Measurements from ENCODE around the gene ABI2. TPM values are rescaled to one million over a fixed set of nuclear protein-coding genes. Genes with fewer than 3 reads are reported as not detected.

Gene ABI2
- total RNA-seq, 1 donor from 2014 or later: 161 TPM

DNA sequence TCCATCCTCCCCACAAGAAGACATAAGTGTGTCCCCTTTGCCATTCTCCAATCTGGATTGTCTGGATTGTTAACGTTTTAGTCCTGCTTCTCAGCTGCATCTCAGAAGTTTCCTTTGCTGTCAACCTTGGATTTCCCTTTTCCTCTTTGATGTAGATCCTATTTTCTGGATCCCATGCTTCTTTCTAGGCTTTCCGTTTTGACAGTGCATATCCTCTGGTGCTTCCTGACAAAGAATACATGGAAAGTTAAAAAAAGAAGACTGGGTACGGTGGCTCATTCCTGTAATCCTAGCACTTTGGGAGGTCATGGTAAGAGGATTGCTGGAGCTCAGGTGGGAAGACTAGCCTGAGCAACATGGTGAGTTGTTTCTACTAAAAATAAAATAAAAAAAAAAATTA lies 26.8 kb downstream of the ABI2 start:
- H3K27ac Mint-ChIP-seq: no peak overlapping the region
- no peak overlapping the region for H3K4me2 ChIP-seq
- H4K20me1 ChIP-seq (ENCODE audit: low read depth): peaks cover 51% of the 10 kb centered on the region
- H3K9me3 Mint-ChIP-seq: peaks cover 5% of the 10 kb centered on the region
- H3F3A ChIP-seq (ENCODE audit: low read depth): peaks cover 5% of the 10 kb centered on the region
- no peaks in the 10 kb centered on the region for H3K4me1 ChIP-seq
- H2AFZ ChIP-seq (replicated peaks): no peak overlapping the region
- peaks cover 5% of the 10 kb centered on the region for H3K27me3 Mint-ChIP-seq (ENCODE audit: insufficient read depth, low read depth)
- no peak for TF ChIP-seq EZH2 (IDR thresholded peaks at IDR 0.05)
- no peak for TF ChIP-seq CTCF (IDR thresholded peaks at IDR 0.05)
- H3K4me3 ChIP-seq: no peak overlapping the region
- H3K36me3 ChIP-seq: peaks cover 15% of the 10 kb centered on the region
- H3K79me2 ChIP-seq (ENCODE audit: low read depth): peaks cover 100% of the 10 kb centered on the region
- H3K9ac ChIP-seq: no peak overlapping the region
- peaks cover 49% of the 10 kb centered on the region for H3K36me3 Mint-ChIP-seq
- H3K4me1 Mint-ChIP-seq: no peaks in the 10 kb centered on the region
- H3K9me3 ChIP-seq (ENCODE audit: low read depth): no peaks in the 10 kb centered on the region
- no peaks in the 10 kb centered on the region for H3K27me3 ChIP-seq
- no peak overlapping the region for H3K4me3 Mint-ChIP-seq
- no peak for DNase-seq (ENCODE audit: low spot score)
- H3K27ac ChIP-seq: no peak overlapping the region

- peaks cover 5% of the 10 kb centered on the region for H3F3A ChIP-seq (ENCODE audit: low read depth)
- H2AFZ ChIP-seq (replicated peaks): no peak overlapping the region
- H3K27me3 Mint-ChIP-seq (ENCODE audit: insufficient read depth, low read depth): peaks cover 2% of the 10 kb centered on the region
- H3K27ac Mint-ChIP-seq: no peak overlapping the region
- no peak overlapping the region for H3K27ac ChIP-seq
- peaks cover 3% of the 10 kb centered on the region for H3K4me1 Mint-ChIP-seq
- peaks cover 44% of the 10 kb centered on the region for H4K20me1 ChIP-seq (ENCODE audit: low read depth)
- no peaks in the 10 kb centered on the region for H3K4me1 ChIP-seq
- no peak for DNase-seq (ENCODE audit: low spot score)
- no peaks in the 10 kb centered on the region for H3K27me3 ChIP-seq
- peaks cover 9% of the 10 kb centered on the region for H3K36me3 ChIP-seq
- no peak overlapping the region for H3K4me3 ChIP-seq
- H3K9me3 ChIP-seq (ENCODE audit: low read depth): no peaks in the 10 kb centered on the region
- H3K9me3 Mint-ChIP-seq: peaks cover 5% of the 10 kb centered on the region
- H3K4me2 ChIP-seq: no peak overlapping the region
- H3K9ac ChIP-seq: no peak overlapping the region
- TF ChIP-seq EZH2phosphoT487 (IDR thresholded peaks at IDR 0.05): no peak
- peaks cover 36% of the 10 kb centered on the region for H3K36me3 Mint-ChIP-seq
- H3K79me2 ChIP-seq (ENCODE audit: low read depth): peaks cover 100% of the 10 kb centered on the region
- no peak overlapping the region for H3K4me3 Mint-ChIP-seq
Measured at GRCh38 chr2:203359450-203359849, 31.3 kb downstream of the ABI2 start.

GRCh38 chr2:203360833-203361430 lies 32.7 kb downstream of the ABI2 start:
- Histone ChIP-seq H3K9ac (no peak overlapping the region), H3F3A (ENCODE audit: low read depth) (peaks cover 5% of the 10 kb centered on the region), H3K4me2 (no peak overlapping the region), H3K4me3 (no peak overlapping the region), H3K9me3 (ENCODE audit: low read depth) (no peaks in the 10 kb centered on the region), H3K79me2 (ENCODE audit: low read depth) (peaks cover 100% of the 10 kb centered on the region), H2AFZ (replicated peaks) (no peak overlapping the region), H4K20me1 (ENCODE audit: low read depth) (peaks cover 43% of the 10 kb centered on the region), H3K36me3 (peaks cover 9% of the 10 kb centered on the region), H3K27ac (no peak overlapping the region), H3K27me3 (no peaks in the 10 kb centered on the region), H3K4me1 (no peaks in the 10 kb centered on the region)
- Mint-ChIP-seq H3K36me3 (peaks cover 29% of the 10 kb centered on the region), H3K27ac (no peak overlapping the region), H3K27me3 (ENCODE audit: insufficient read depth, low read depth) (peaks cover 4% of the 10 kb centered on the region), H3K4me3 (no peak overlapping the region), H3K9me3 (peaks cover 5% of the 10 kb centered on the region), H3K4me1 (peaks cover 3% of the 10 kb centered on the region)
- DNase-seq (ENCODE audit: low spot score): no peak
- TF ChIP-seq CTCF (IDR thresholded peaks at IDR 0.05): no peak
- no peak for TF ChIP-seq EZH2phosphoT487 (IDR thresholded peaks at IDR 0.05)
- no peak for TF ChIP-seq EZH2 (IDR thresholded peaks at IDR 0.05)

DNA sequence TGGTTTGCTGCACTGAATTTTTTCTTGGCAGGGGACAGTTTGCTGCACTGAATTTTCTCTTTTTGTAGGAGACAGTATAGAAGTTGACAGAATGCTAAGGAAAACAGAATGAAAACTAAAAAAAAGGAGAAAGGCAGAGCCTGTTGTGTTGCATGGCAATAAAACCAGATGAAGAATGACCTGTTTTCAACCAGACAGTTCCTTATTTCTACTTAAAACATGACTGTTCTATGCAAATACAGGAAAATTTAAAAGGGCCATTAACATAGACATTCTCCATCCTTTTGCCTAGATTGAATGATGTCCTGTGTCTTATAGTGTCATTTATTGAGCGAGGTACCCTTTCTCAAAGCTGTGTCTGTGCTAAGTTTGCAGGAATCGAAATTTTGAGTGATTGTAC lies 33.3 kb downstream of the ABI2 start:
- H4K20me1 ChIP-seq (ENCODE audit: low read depth): peaks cover 39% of the 10 kb centered on the region
- no peak overlapping the region for H3K4me3 ChIP-seq
- H3F3A ChIP-seq (ENCODE audit: low read depth): peaks cover 5% of the 10 kb centered on the region
- H3K9me3 Mint-ChIP-seq: peaks cover 5% of the 10 kb centered on the region
- no peak overlapping the region for H3K4me3 Mint-ChIP-seq
- DNase-seq (ENCODE audit: low spot score): no peak
- H3K9me3 ChIP-seq (ENCODE audit: low read depth): no peaks in the 10 kb centered on the region
- H3K27ac Mint-ChIP-seq: no peak overlapping the region
- H2AFZ ChIP-seq (replicated peaks): no peak overlapping the region
- peaks cover 3% of the 10 kb centered on the region for H3K4me1 Mint-ChIP-seq
- peaks cover 30% of the 10 kb centered on the region for H3K36me3 Mint-ChIP-seq
- no peak for TF ChIP-seq CTCF (IDR thresholded peaks at IDR 0.05)
- no peak for TF ChIP-seq EZH2 (IDR thresholded peaks at IDR 0.05)
- no peak for TF ChIP-seq EZH2phosphoT487 (IDR thresholded peaks at IDR 0.05)
- no peaks in the 10 kb centered on the region for H3K4me1 ChIP-seq
- peaks cover 9% of the 10 kb centered on the region for H3K36me3 ChIP-seq
- H3K79me2 ChIP-seq (ENCODE audit: low read depth): peaks cover 100% of the 10 kb centered on the region
- H3K4me2 ChIP-seq: no peak overlapping the region
- no peak overlapping the region for H3K9ac ChIP-seq
- no peaks in the 10 kb centered on the region for H3K27me3 ChIP-seq
- no peak overlapping the region for H3K27ac ChIP-seq
- H3K27me3 Mint-ChIP-seq (ENCODE audit: insufficient read depth, low read depth): peaks cover 4% of the 10 kb centered on the region

Data from neural progenitor cell (in vitro differentiated cells).